Endothelial cell of umbilical vein (primary cell): ENCODE data around the gene SLC10A7. TPM values are rescaled to one million over a fixed set of nuclear protein-coding genes. Genes with fewer than 3 reads are reported as not detected.

Source experiments
- BruUV-seq: library from RNA; stranded (reverse); fragments of 400-500 nt; replicated peaks from 2 replicates; lab custom pipeline; 2021; lab: Mats Ljungman, UMichigan
- CTCF ChIA-PET: fragments of 300-600, 350-600 bp; sonication (Branson Sonifier 250); formaldehyde crosslinking; loops from one replicate; lab custom pipeline; 2021; ENCODE audit warnings: antibody characterized with exemption, inconsistent platforms; lab: Charles Lee
- POLR2A ChIA-PET: fragments of 300-600, 350-600 bp; sonication (Branson Sonifier 250); formaldehyde crosslinking; loops from one replicate; lab custom pipeline; 2021; ENCODE audit warnings: antibody characterized with exemption, inconsistent platforms; lab: Charles Lee
- DNase-seq: peaks from one replicate; pipeline ENCODE4 v3.0.0-alpha.2; 2011; ENCODE audit warnings: low read depth, low spot score
- FAIRE-seq: peaks from 2 replicates; lab custom pipeline; 2011; peaks lifted over from hg19 to GRCh38; lab: Jason Lieb, UNC
- H2AFZ ChIP-seq: 2 replicates; pipeline ENCODE4 v1.6.0; 2012; ENCODE audit warnings: low read depth, low read length, control low read depth, inconsistent platforms
- H3K27ac ChIP-seq: 2 replicates; pipeline ENCODE4 v1.5.1; 2011; ENCODE audit warnings: low read depth, mild to moderate bottlenecking, control low read depth, low read length, moderate library complexity; ENCODE audit not compliant: insufficient read depth
- H3K27me3 ChIP-seq, 2 experiments: 2 replicates each; pipeline versions ENCODE4 v1.6.0 to v1.6.1; 2011; ENCODE audit warnings: low read length in 2 of 2, mixed read lengths in 1 of 2; ENCODE audit not compliant: control insufficient read depth in 2 of 2, insufficient read depth in 2 of 2
- H3K36me3 ChIP-seq, 2 experiments: 2 replicates in 1 of 2; 3 replicates in 1 of 2; pipeline ENCODE4 v1.5.1; 2011; ENCODE audit warnings: low read length in 2 of 2, mild to moderate bottlenecking in 1 of 2, moderate library complexity in 1 of 2; ENCODE audit not compliant: control insufficient read depth in 2 of 2, insufficient read depth in 2 of 2; ENCODE audit errors: extremely low read depth in 1 of 2
- H3K4me1 ChIP-seq: 3 replicates; pipeline ENCODE4 v1.5.1; 2011; ENCODE audit warnings: mild to moderate bottlenecking, low read length; ENCODE audit not compliant: control insufficient read depth, insufficient read depth; ENCODE audit errors: extremely low read depth
- H3K4me2 ChIP-seq: 2 replicates; pipeline ENCODE4 v1.6.1; 2011; ENCODE audit warnings: low read length, control low read depth, mixed read lengths; ENCODE audit not compliant: insufficient read depth
- H3K4me3 ChIP-seq, 3 experiments: fragments of 200-600 bp in 1 of 3; sonication (generic), shearing (Covaris generic) in 1 of 3; replicated peaks in 1 of 3; 2 replicates each; pipeline ENCODE4 v1.5.1; 2011 to 2016; ENCODE audit warnings: control low read depth in 3 of 3, low read length in 3 of 3, mild to moderate bottlenecking in 2 of 3, inconsistent platforms in 1 of 3, low read depth in 1 of 3, moderate library complexity in 1 of 3; ENCODE audit not compliant: insufficient read depth in 1 of 3
- H3K79me2 ChIP-seq: 2 replicates; pipeline ENCODE4 v1.6.0; 2012; ENCODE audit warnings: low read length, inconsistent platforms; ENCODE audit not compliant: control insufficient read depth, insufficient read depth
- H3K9ac ChIP-seq: replicated peaks from 2 replicates; pipeline ENCODE3; 2011; ENCODE audit warnings: low read length, control low read depth; ENCODE audit not compliant: insufficient read depth; ENCODE audit errors: extremely low read depth
- H3K9me1 ChIP-seq: replicated peaks from 3 replicates; pipeline ENCODE4 v1.6.0; 2011; ENCODE audit warnings: mild to moderate bottlenecking, low read length; ENCODE audit not compliant: control insufficient read depth, insufficient read depth; ENCODE audit errors: extremely low read depth
- H3K9me3 ChIP-seq: replicated peaks from 2 replicates; pipeline ENCODE4 v1.5.1; 2012; ENCODE audit warnings: low read length, inconsistent platforms; ENCODE audit not compliant: control insufficient read depth, insufficient read depth
- H4K20me1 ChIP-seq: replicated peaks from 2 replicates; pipeline ENCODE3; 2011; ENCODE audit warnings: mild to moderate bottlenecking, low read length; ENCODE audit not compliant: control insufficient read depth, insufficient read depth; ENCODE audit errors: extremely low read depth
- EZH2 ChIP-seq: IDR thresholded peaks from 2 replicates; pipeline ENCODE4 v1.6.1; 2012; ENCODE audit warnings: borderline replicate concordance, low read depth, mild to moderate bottlenecking, moderate library complexity, low read length, inconsistent platforms; ENCODE audit not compliant: severe bottlenecking
- FOS ChIP-seq: IDR thresholded peaks from 2 replicates; pipeline ENCODE4 v1.6.1; 2011; ENCODE audit warnings: mild to moderate bottlenecking, low read length, moderate library complexity, borderline replicate concordance; ENCODE audit not compliant: insufficient read depth
- GATA2 ChIP-seq: IDR thresholded peaks from 2 replicates; pipeline ENCODE4 v1.7.0; 2011; ENCODE audit warnings: low read depth, mild to moderate bottlenecking, moderate library complexity, mixed read lengths, low read length; ENCODE audit not compliant: insufficient read length, insufficient read depth
- JUN ChIP-seq: IDR thresholded peaks from 2 replicates; pipeline ENCODE4 v1.6.1; 2011; ENCODE audit warnings: borderline replicate concordance, low read depth; ENCODE audit not compliant: insufficient read length, insufficient read depth
- MAX ChIP-seq: IDR thresholded peaks from 2 replicates; pipeline ENCODE4 v1.6.1; 2011; ENCODE audit not compliant: insufficient read depth, insufficient read length
- MYC ChIP-seq: IDR thresholded peaks from one replicate; pipeline ENCODE4 v1.6.1; 2011; ENCODE audit warnings: mild to moderate bottlenecking, low read depth, low read length
- POLR2A ChIP-seq: IDR thresholded peaks from 2 replicates; pipeline ENCODE4 v1.6.1; 2012; ENCODE audit warnings: low read depth, mild to moderate bottlenecking, control low read depth, low read length
- POLR2AphosphoS5 ChIP-seq: IDR thresholded peaks from 2 replicates; pipeline ENCODE4 v1.6.1; 2012; ENCODE audit warnings: low read depth, mild to moderate bottlenecking, control low read depth, low read length, moderate library complexity; ENCODE audit not compliant: insufficient read depth
- dilution Hi-C: fragments of 300-500 bp; cut with MboI; formaldehyde crosslinking; loops from one replicate; pipeline ENCODE4 v1.15.0; 2019; ENCODE audit warnings: low sequenced_read_pairs; ENCODE audit not compliant: extremely low pct_ligation_motif_present
- intact Hi-C: fragments of 100-400 bp; cut with micrococcal nuclease; formaldehyde crosslinking; loops from one replicate; pipeline ENCODE4 v1.10.0; 2022
- polyA plus RNA-seq, 4 experiments: library from polyadenylated mRNA; depleted of rRNA in 3 of 4; stranded (reverse) in 3 of 4; unstranded in 1 of 4; fragments of >200 nt; gene quantifications; 2 replicates each; pipeline versions ENCODE4 v1.2.1 to v1.2.3, GENCODE V29; 2011 to 2012; ENCODE audit warnings: missing spikeins in 1 of 4
- total RNA-seq: library from RNA; stranded (reverse); gene quantifications from 2 replicates; pipeline ENCODE4 v1.2.3, GENCODE V29; 2021
- TF ChIP-seq, protein P1 (sequence below), 2 donors: IDR thresholded peaks; 1 replicate in 1 of 2; 2 replicates in 1 of 2; pipeline ENCODE4 v1.5.1; 2011; ENCODE audit warnings: low read length in 2 of 2, mild to moderate bottlenecking in 2 of 2, moderate library complexity in 2 of 2, control low read depth in 1 of 2, inconsistent platforms in 1 of 2, low read depth in 1 of 2; ENCODE audit not compliant: insufficient read depth in 1 of 2; ENCODE audit errors: extremely low read depth in 1 of 2

SLC10A7 gene
- total and polyA plus RNA-seq, 2 donors (not counting 3 experiments of a cell fraction or from before 2014, with no cell fraction given) = 13.6 to 20.4 TPM

- no peaks in the 10 kb centered on the region for H3K79me2 ChIP-seq
- H3K27me3 ChIP-seq = no peaks in the 10 kb centered on the region
- H3K9ac ChIP-seq = no peak overlapping the region
- peaks cover 2% of the 10 kb centered on the region for H3K4me1 ChIP-seq
- CTCF ChIA-PET = no interaction called here
- intact Hi-C loops (no loop called here), dilution Hi-C loops (no loop called here)
- no peaks in the 10 kb centered on the region for H3K36me3 ChIP-seq
- no peak overlapping the region for H3K27ac ChIP-seq
- no peaks in the 10 kb centered on the region for H3K9me3 ChIP-seq
- no peak overlapping the region for H3K4me3 ChIP-seq
- no peak for FAIRE-seq
- no TSS peak for BruUV-seq
- TF ChIP-seq MAX (no peak), EZH2 (no peak), GATA2 (no peak), JUN (no peak), MYC (no peak), FOS (no peak), POLR2AphosphoS5 (no peak), POLR2A (no peak)
- TF ChIP-seq, protein P1, sequence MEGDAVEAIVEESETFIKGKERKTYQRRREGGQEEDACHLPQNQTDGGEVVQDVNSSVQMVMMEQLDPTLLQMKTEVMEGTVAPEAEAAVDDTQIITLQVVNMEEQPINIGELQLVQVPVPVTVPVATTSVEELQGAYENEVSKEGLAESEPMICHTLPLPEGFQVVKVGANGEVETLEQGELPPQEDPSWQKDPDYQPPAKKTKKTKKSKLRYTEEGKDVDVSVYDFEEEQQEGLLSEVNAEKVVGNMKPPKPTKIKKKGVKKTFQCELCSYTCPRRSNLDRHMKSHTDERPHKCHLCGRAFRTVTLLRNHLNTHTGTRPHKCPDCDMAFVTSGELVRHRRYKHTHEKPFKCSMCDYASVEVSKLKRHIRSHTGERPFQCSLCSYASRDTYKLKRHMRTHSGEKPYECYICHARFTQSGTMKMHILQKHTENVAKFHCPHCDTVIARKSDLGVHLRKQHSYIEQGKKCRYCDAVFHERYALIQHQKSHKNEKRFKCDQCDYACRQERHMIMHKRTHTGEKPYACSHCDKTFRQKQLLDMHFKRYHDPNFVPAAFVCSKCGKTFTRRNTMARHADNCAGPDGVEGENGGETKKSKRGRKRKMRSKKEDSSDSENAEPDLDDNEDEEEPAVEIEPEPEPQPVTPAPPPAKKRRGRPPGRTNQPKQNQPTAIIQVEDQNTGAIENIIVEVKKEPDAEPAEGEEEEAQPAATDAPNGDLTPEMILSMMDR (IDR thresholded peaks at IDR 0.05; ENCODE audit: extremely low read depth in 1 of 2, insufficient read depth in 1 of 2, low read depth in 1 of 2, low read length in 2 of 2) = no peak
- POLR2A ChIA-PET = no interaction called here
- H3K4me2 ChIP-seq = no peak overlapping the region
- no peak for DNase-seq
- H3K9me1 ChIP-seq = no peaks in the 10 kb centered on the region
- H4K20me1 ChIP-seq = no peaks in the 10 kb centered on the region
- no peak overlapping the region for H2AFZ ChIP-seq
Measured at GRCh38 chr4:146257511-146257910, 264.2 kb downstream of the SLC10A7 start.
